B cell (primary cell): ENCODE results near the gene CEACAM5. TPM values are rescaled to one million over a fixed set of nuclear protein-coding genes. Genes with fewer than 3 reads are reported as not detected.

Experiments used
- ATAC-seq: fragments of 200-7000 bp; cut with Tn5 transposase; one replicate; pipeline ENCODE4 v1.10.0; 2021; ENCODE audit warnings: low read depth, mild to moderate bottlenecking, moderate number of reproducible peaks, moderate library complexity
- CTCF ChIA-PET: fragments of 350-600 bp; sonication (Branson Sonifier 250); formaldehyde crosslinking; loops from one replicate; lab custom pipeline; 2021; ENCODE audit warnings: antibody characterized with exemption, inconsistent platforms; lab: Charles Lee
- POLR2A ChIA-PET: fragments of 350-600 bp; sonication (Branson Sonifier 250); formaldehyde crosslinking; loops from one replicate; lab custom pipeline; 2021; ENCODE audit warnings: antibody characterized with exemption; lab: Charles Lee
- DNase-seq: peaks from one replicate; pipeline ENCODE4 v3.0.0; 2013
- H2AFZ ChIP-seq: 2 replicates; pipeline ENCODE4 v1.6.1; 2012; ENCODE audit warnings: mild to moderate bottlenecking, low read depth, low read length; ENCODE audit not compliant: insufficient read depth, poor library complexity, severe bottlenecking
- H3K27ac ChIP-seq, 2 donors: 1 replicate in 1 of 2; 2 replicates in 1 of 2; pipeline ENCODE4 v1.5.1; 2012 to 2013; ENCODE audit warnings: low read length in 2 of 2, mild to moderate bottlenecking in 2 of 2, moderate library complexity in 1 of 2
- H3K27me3 ChIP-seq, 4 experiments: fragments of 200-600 bp in 1 of 4; sonication (generic) in 1 of 4; replicated peaks in 1 of 4; 1 replicate in 2 of 4; 2 replicates in 2 of 4; pipeline versions ENCODE4 v1.6.1 to v1.7.0; 2013 to 2016; ENCODE audit warnings: low read length in 3 of 4, mild to moderate bottlenecking in 2 of 4, mixed read lengths in 1 of 4, moderate library complexity in 1 of 4; ENCODE audit not compliant: insufficient read depth in 4 of 4, control insufficient read depth in 3 of 4; ENCODE audit errors: control extremely low read depth in 1 of 4
- H3K36me3 ChIP-seq, 2 experiments: replicated peaks in 1 of 2; 1 replicate in 1 of 2; 2 replicates in 1 of 2; pipeline versions ENCODE4 v1.6.1 to v1.7.1; 2013; ENCODE audit warnings: low read length in 1 of 2; ENCODE audit not compliant: insufficient read depth in 2 of 2, control insufficient read depth in 1 of 2; ENCODE audit errors: control extremely low read depth in 1 of 2, extremely low read depth in 1 of 2
- H3K4me1 ChIP-seq, 2 donors: fragments of 200-600 bp in 1 of 2; sonication (generic) in 1 of 2; 1 replicate in 1 of 2; 2 replicates in 1 of 2; pipeline versions ENCODE4 v1.5.1 to v1.6.1; 2013 to 2017; ENCODE audit warnings: low read length in 2 of 2; ENCODE audit not compliant: control insufficient read depth in 2 of 2, insufficient read depth in 2 of 2
- H3K4me2 ChIP-seq: replicated peaks from 2 replicates; pipeline ENCODE3; 2012; ENCODE audit warnings: mild to moderate bottlenecking, low read depth, low read length; ENCODE audit not compliant: poor library complexity, severe bottlenecking
- H3K4me3 ChIP-seq, 5 experiments: fragments of 200-600 bp in 1 of 5; sonication (generic) in 1 of 5; 1 replicate in 3 of 5; 2 replicates in 2 of 5; pipeline versions ENCODE4 v1.5.1 to v1.7.0; 2011 to 2016; ENCODE audit warnings: low read length in 4 of 5, mild to moderate bottlenecking in 4 of 5, low read depth in 2 of 5, control low read depth in 1 of 5, moderate library complexity in 1 of 5; ENCODE audit not compliant: insufficient read depth in 1 of 5; ENCODE audit errors: control extremely low read depth in 1 of 5, extremely low read depth in 1 of 5
- H3K79me2 ChIP-seq: fragments of 200-600 bp; sonication (generic); one replicate; pipeline ENCODE4 v1.6.0; 2016; ENCODE audit warnings: low read length; ENCODE audit not compliant: control insufficient read depth, insufficient read depth
- H3K9ac ChIP-seq: fragments of 200-600 bp; sonication (generic); 2 replicates; pipeline ENCODE4 v1.6.1; 2017; ENCODE audit warnings: mild to moderate bottlenecking, low read length, moderate library complexity
- H3K9me3 ChIP-seq, 3 donors: one replicate each; pipeline versions ENCODE4 v1.6.1 to v1.7.1; 2013; ENCODE audit warnings: low read length in 2 of 3; ENCODE audit not compliant: control insufficient read depth in 2 of 3, insufficient read depth in 1 of 3; ENCODE audit errors: control extremely low read depth in 1 of 3
- H4K20me1 ChIP-seq: 2 replicates; pipeline ENCODE4 v1.6.0; 2012; ENCODE audit warnings: mild to moderate bottlenecking, low read length; ENCODE audit not compliant: insufficient read depth, control insufficient read depth, poor library complexity, severe bottlenecking
- H3K27ac Mint-ChIP-seq: one replicate; pipeline ENCODE4 v1.8.0; 2021; ENCODE audit warnings: mixed read lengths
- H3K27me3 Mint-ChIP-seq: one replicate; pipeline ENCODE4 v1.8.0; 2021; ENCODE audit warnings: mixed read lengths
- H3K4me1 Mint-ChIP-seq: one replicate; pipeline ENCODE4 v1.8.0; 2021; ENCODE audit warnings: mixed read lengths
- H3K4me3 Mint-ChIP-seq: one replicate; pipeline ENCODE4 v1.8.0; 2021; ENCODE audit warnings: mixed read lengths
- H3K9me3 Mint-ChIP-seq: one replicate; pipeline ENCODE4 v1.8.0; 2022; ENCODE audit warnings: mixed read lengths; ENCODE audit not compliant: insufficient read depth
- EZH2 ChIP-seq: IDR thresholded peaks from 2 replicates; pipeline ENCODE4 v1.6.1; 2012; ENCODE audit warnings: borderline replicate concordance, low read depth, mild to moderate bottlenecking, moderate library complexity, low read length; ENCODE audit not compliant: insufficient read depth, poor library complexity, severe bottlenecking
- WGBS: methylation state at CpG from one replicate; pipeline ENCODE4 v1.1.5; 2013; ENCODE audit warnings: missing lambda C conversion rate; ENCODE audit not compliant: insufficient coverage; 5-methylcytosine and 5-hydroxymethylcytosine counted together
- intact Hi-C: fragments of 100-400 bp; cut with micrococcal nuclease; formaldehyde crosslinking; loops from one replicate; pipeline ENCODE4 v1.10.0; 2022
- polyA plus RNA-seq: library from polyadenylated mRNA; depleted of rRNA; stranded (reverse); fragments of >200 nt; gene quantifications from 2 replicates; pipeline ENCODE4 v1.2.3, GENCODE V29; 2012
- total RNA-seq, 2 donors: library from RNA; stranded (reverse); fragments of 120-200 nt in 1 of 2; gene quantifications; 1 replicate in 1 of 2; 2 replicates in 1 of 2; pipeline versions ENCODE4 v1.2.3 to v1.2.4, GENCODE V29; 2013 to 2022
- TF ChIP-seq, protein P1 (sequence below): fragments of 200-600 bp; IDR thresholded peaks from one replicate; pipeline ENCODE4 v1.8.0; 2022; ENCODE audit warnings: antibody characterized with exemption, mild to moderate bottlenecking

CEACAM5 gene
- total and polyA plus RNA-seq, 2 donors (not counting 1 experiment from before 2014, with no cell fraction given) = not detected

DNA sequence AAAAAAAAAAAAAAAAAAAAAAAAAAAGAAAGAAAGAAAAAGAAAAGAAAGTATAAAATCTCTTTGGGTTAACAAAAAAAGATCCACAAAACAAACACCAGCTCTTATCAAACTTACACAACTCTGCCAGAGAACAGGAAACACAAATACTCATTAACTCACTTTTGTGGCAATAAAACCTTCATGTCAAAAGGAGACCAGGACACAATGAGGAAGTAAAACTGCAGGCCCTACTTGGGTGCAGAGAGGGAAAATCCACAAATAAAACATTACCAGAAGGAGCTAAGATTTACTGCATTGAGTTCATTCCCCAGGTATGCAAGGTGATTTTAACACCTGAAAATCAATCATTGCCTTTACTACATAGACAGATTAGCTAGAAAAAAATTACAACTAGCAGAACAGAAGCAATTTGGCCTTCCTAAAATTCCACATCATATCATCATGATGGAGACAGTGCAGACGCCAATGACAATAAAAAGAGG is 9.6 kb upstream of the CEACAM5 start:
- WGBS = 69% methylated on average over 1 of the region's 1 CpG
- TF ChIP-seq, protein P1, sequence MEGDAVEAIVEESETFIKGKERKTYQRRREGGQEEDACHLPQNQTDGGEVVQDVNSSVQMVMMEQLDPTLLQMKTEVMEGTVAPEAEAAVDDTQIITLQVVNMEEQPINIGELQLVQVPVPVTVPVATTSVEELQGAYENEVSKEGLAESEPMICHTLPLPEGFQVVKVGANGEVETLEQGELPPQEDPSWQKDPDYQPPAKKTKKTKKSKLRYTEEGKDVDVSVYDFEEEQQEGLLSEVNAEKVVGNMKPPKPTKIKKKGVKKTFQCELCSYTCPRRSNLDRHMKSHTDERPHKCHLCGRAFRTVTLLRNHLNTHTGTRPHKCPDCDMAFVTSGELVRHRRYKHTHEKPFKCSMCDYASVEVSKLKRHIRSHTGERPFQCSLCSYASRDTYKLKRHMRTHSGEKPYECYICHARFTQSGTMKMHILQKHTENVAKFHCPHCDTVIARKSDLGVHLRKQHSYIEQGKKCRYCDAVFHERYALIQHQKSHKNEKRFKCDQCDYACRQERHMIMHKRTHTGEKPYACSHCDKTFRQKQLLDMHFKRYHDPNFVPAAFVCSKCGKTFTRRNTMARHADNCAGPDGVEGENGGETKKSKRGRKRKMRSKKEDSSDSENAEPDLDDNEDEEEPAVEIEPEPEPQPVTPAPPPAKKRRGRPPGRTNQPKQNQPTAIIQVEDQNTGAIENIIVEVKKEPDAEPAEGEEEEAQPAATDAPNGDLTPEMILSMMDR = no peak
- no peak for TF ChIP-seq EZH2

DNA sequence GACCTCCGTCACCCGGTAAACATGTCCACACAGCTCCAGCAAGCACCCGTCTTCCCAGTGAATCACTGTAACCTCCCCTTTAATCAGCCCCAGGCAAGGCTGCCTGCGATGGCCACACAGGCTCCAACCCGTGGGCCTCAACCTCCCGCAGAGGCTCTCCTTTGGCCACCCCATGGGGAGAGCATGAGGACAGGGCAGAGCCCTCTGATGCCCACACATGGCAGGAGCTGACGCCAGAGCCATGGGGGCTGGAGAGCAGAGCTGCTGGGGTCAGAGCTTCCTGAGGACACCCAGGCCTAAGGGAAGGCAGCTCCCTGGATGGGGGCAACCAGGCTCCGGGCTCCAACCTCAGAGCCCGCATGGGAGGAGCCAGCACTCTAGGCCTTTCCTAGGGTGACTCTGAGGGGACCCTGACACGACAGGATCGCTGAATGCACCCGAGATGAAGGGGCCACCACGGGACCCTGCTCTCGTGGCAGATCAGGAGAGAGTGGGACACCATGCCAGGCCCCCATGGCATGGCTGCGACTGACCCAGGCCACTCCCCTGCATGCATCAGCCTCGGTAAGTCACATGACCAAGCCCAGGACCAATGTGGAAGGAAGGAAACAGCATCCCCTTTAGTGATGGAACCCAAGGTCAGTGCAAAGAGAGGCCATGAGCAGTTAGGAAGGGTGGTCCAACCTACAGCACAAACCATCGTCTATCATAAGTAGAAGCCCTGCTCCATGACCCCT is 9.0 kb upstream of the CEACAM5 start:
- H3K4me3 ChIP-seq = no peak overlapping the region
- DNase-seq (no peak), ATAC-seq (no peak)
- WGBS = 83% methylated on average over 17 of the region's 17 CpGs
- Mint-ChIP-seq H3K9me3 (no peaks in the 10 kb centered on the region), H3K27ac (no peak overlapping the region), H3K4me3 (no peak overlapping the region), H3K27me3 (peaks cover 25% of the 10 kb centered on the region), H3K4me1 (peaks cover 4% of the 10 kb centered on the region)
- H3K9ac ChIP-seq = no peak overlapping the region
- H3K27ac ChIP-seq = no peak overlapping the region
- intact Hi-C loops = no loop called here
- H3K36me3 ChIP-seq = no peaks in the 10 kb centered on the region
- no peaks in the 10 kb centered on the region for H4K20me1 ChIP-seq
- H3K79me2 ChIP-seq = no peaks in the 10 kb centered on the region
- peaks cover 0 to 12% (median 3%) of the 10 kb centered on the region in 4 experiments for H3K27me3 ChIP-seq
- no peak for TF ChIP-seq EZH2
- TF ChIP-seq, protein P1 = no peak
- POLR2A ChIA-PET = no interaction called here
- H3K4me2 ChIP-seq = no peak overlapping the region
- H2AFZ ChIP-seq = no peak overlapping the region
- peaks cover 0 to 9% (median 0%) of the 10 kb centered on the region in 3 donors for H3K9me3 ChIP-seq
- CTCF ChIA-PET = interaction anchor here (0.8 to 2.3 kb wide), 2 partner anchors 8 to 57 kb away, joined by 3 to 6 read pairs; no protein-coding TSS in a partner anchor
- H3K4me1 ChIP-seq = no peaks in the 10 kb centered on the region

More for the DNA sequence above, 9.6 kb upstream of the CEACAM5 start:
- Mint-ChIP-seq H3K4me3 (no peak overlapping the region), H3K27me3 (peaks cover 30% of the 10 kb centered on the region), H3K27ac (no peak overlapping the region), H3K4me1 (peaks cover 4% of the 10 kb centered on the region), H3K9me3 (no peaks in the 10 kb centered on the region)
- ChIA-PET CTCF (interaction anchor here (0.8 to 2.3 kb wide), 2 partner anchors 8 to 57 kb away, joined by 3 to 6 read pairs; no protein-coding TSS in a partner anchor), POLR2A (no interaction called here)
- H3K9ac ChIP-seq = no peak overlapping the region
- H2AFZ ChIP-seq = no peak overlapping the region
- H4K20me1 ChIP-seq = no peaks in the 10 kb centered on the region
- H3K27me3 ChIP-seq = peaks cover 0 to 17% (median 5%) of the 10 kb centered on the region in 4 experiments
- ATAC-seq (no peak), DNase-seq (no peak)
- no peak overlapping the region for H3K4me3 ChIP-seq
- H3K36me3 ChIP-seq = no peaks in the 10 kb centered on the region
- no peaks in the 10 kb centered on the region for H3K79me2 ChIP-seq
- H3K4me2 ChIP-seq = no peak overlapping the region
- no peaks in the 10 kb centered on the region for H3K4me1 ChIP-seq
- intact Hi-C loops = no loop called here
- H3K9me3 ChIP-seq = peaks cover 0 to 14% (median 0%) of the 10 kb centered on the region in 3 donors
- H3K27ac ChIP-seq = no peak overlapping the region
